Measurements from ENCODE around the gene CEP162. TPM values are rescaled to one million over a fixed set of nuclear protein-coding genes. Genes with fewer than 3 reads are reported as not detected.
"Not testable (repeated sequence)": the region's sequence is repeated elsewhere in the genome, so short reads cannot be mapped to it uniquely, and the experiment has no call there.

Gene CEP162
- total RNA-seq, 3 donors from 2014 or later: 3.0 to 4.3 (median 3.7) TPM

DNA sequence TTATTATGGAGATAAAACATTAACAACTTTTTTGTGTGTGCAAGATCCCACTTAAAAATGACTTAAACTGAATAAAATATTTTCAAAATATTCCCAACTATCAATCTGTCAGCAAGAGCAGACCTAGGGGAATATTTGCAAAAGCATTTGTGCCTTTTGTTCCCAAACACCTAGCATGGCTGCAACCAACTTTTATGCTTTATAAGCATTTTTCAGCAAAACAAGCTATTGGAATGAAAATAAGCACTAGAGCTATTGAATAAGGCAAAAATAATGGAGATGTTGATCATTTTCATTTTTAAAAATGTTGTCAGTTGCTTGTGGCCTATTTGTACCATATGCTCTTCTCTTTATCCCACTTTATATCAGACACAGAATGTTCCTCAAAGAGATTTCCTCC is 28.2 kb upstream of the CEP162 start:
- peaks cover 21% of the 10 kb centered on the region for H3K27me3 Mint-ChIP-seq (ENCODE audit: low read depth)
- no peaks in the 10 kb centered on the region for H3K4me1 Mint-ChIP-seq (ENCODE audit: low read depth)
- H3K36me3 Mint-ChIP-seq (ENCODE audit: insufficient read depth): no peaks in the 10 kb centered on the region
- DNase-seq: no peak
- H3K9me3 Mint-ChIP-seq: no peaks in the 10 kb centered on the region
- H3K4me3 Mint-ChIP-seq: no peak overlapping the region
- no peak for ATAC-seq

DNA sequence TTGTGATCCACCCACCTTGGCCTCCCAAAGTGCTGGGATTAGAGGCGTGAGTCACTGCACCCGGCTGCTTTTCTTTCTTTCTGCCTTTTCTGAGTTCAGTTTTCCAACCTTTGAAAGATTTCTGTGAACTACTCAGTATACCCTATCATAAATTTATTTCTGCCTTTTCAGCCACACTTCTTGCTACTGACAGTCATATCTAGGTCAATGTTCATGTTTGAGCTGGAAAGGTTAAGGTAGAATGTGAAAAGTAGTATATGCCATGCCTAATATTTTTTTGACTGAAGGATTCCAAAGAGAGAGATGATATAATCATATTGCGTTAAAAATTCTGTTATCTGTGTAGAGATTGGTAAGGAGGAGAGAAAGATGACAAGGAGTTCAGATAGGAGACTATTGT is 25.9 kb upstream of the CEP162 start:
- Mint-ChIP-seq H3K9me3 (no peaks in the 10 kb centered on the region), H3K36me3 (ENCODE audit: insufficient read depth) (no peaks in the 10 kb centered on the region), H3K4me3 (no peak overlapping the region), H3K4me1 (ENCODE audit: low read depth) (no peaks in the 10 kb centered on the region), H3K27me3 (ENCODE audit: low read depth) (peaks cover 21% of the 10 kb centered on the region)
- ATAC-seq: no peak
- DNase-seq: no peak

DNA sequence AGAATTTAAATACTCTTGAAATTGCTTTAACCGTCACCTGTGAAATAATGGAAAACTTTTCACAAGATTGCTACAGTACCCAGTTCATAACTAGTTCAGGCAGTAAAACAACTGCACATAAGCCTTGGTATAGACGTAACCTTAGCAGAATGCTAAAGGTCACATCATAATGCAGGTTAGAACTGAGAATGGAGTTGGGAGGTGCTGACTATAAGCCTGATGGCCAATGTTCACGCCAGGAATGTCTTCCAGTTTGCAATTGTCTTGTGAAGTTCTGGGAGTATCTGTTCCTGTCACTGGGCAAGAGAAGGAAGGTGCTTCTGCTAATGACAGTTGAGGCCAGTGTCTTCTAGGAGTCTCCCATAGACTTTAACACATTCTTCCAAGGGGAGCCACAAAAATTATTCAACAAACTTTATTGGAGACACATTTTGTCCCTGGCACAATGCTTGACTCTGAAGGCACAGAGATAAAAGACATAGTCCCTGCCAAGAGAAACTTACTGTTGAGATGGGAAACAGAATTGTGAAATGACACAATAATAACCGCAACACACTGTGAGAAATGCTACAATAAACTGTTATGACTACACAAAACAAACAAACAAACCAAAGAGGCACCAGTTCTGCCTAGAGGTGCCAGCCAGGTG is 24.6 kb upstream of the CEP162 start:
- Mint-ChIP-seq H3K4me3 (no peak overlapping the region), H3K4me1 (ENCODE audit: low read depth) (no peaks in the 10 kb centered on the region), H3K9me3 (no peaks in the 10 kb centered on the region), H3K27me3 (ENCODE audit: low read depth) (peaks cover 21% of the 10 kb centered on the region), H3K36me3 (ENCODE audit: insufficient read depth) (no peaks in the 10 kb centered on the region)
- DNase-seq (no peak), ATAC-seq (no peak)

DNA sequence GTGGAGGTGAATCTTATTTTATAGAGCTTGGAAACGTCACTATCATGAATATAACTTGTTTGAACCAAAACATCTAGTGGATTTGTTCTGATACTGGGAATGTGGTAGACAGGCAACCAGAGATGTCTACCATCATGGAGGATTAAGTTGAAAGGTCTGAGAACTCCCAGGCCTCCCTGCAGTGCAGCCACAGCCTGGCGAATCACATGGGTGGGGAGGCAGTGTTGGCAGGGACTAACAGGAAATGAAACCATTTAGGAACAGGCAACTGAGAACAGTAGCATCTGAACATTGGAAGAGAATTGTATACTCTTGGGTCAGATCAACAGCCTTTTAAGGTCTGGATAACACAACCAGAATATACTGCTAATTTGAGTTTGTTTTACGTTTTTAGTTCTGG is 22.3 kb upstream of the CEP162 start:
- no peak for DNase-seq
- no peak overlapping the region for H3K4me3 Mint-ChIP-seq

DNA sequence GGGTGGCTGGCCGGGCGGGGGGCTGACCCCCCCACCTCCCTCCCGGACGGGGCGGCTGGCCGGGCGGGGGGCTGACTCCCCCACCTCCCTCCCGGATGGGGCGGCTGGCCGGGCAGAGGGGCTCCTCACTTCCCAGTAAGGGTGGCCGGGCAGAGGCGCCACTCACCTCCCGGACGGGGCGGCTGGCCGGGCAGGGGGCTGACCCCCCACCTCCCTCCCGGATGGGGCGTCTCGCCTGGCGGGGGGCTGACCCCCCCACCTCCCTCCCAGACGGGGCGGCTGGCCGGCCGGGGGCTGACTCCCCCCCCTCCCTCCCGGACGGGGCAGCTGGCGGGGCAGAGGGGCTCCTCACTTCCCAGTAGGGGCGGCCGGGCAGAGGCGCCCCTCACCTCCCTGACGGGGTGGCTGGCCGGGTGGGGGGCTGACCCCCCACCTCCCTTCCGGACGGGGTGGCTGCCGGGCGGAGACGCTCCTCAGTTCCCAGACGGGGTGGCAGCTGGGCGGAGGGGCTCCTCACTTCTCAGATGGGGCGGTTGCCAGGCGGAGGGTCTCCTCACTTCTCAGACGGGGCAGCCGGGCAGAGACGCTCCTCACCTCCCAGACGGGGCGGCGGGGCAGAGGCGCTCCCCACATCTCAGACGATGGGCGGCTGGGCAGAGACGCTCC is 17.1 kb upstream of the CEP162 start:
- not testable (repeated sequence) for H3K27me3 Mint-ChIP-seq (ENCODE audit: low read depth); ATAC-seq; H3K4me3 Mint-ChIP-seq; DNase-seq; H3K36me3 Mint-ChIP-seq (ENCODE audit: insufficient read depth); H3K4me1 Mint-ChIP-seq (ENCODE audit: low read depth); H3K9me3 Mint-ChIP-seq

More for the DNA sequence above, 22.3 kb upstream of the CEP162 start:
- peaks cover 16% of the 10 kb centered on the region for H3K27me3 Mint-ChIP-seq (ENCODE audit: low read depth)
- no peak for ATAC-seq
- no peaks in the 10 kb centered on the region for H3K4me1 Mint-ChIP-seq (ENCODE audit: low read depth)
- no peaks in the 10 kb centered on the region for H3K9me3 Mint-ChIP-seq
- H3K36me3 Mint-ChIP-seq (ENCODE audit: insufficient read depth): no peaks in the 10 kb centered on the region

DNA sequence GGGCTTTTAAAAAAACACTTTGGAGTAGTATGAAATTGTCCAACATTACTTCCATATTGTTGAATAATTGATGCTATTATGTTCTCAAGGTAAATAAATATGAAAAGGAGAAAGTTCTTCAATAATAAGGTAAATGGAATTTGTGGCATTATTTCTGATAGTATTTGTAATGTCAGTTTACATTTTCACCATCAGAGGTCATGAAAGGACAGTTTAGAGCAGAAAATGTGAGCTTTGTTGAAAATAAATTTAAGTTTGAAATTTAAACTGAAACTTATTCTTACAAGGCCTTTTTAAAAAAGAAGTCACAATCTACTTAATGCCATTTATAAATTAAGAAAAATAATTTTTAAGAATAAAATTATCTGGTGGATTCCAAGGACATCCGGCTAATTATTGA is 15.8 kb upstream of the CEP162 start:
- Mint-ChIP-seq H3K36me3 (ENCODE audit: insufficient read depth) (no peaks in the 10 kb centered on the region), H3K4me1 (ENCODE audit: low read depth) (no peaks in the 10 kb centered on the region)
- no peak for ATAC-seq

DNA sequence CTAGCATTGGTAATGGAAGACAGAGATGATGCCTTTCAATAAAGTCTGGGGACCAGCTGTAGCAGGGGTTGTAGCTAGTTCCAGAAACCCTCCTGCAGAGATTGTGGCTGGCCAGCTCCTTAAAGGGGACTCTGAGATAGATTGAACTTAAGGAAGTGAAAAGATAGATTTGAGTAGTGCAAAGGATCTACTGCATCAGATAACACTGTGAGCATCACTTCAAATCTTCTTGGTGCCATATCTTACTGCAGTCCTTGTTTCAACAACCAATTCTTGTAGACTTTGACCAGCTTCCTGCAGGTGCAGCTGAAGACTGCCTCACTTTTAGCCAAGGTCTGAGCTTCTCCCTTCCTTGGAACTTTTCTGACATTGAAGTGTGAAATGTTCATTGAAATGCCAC is 14.8 kb upstream of the CEP162 start:
- ATAC-seq (no peak), DNase-seq (no peak)
- no peaks in the 10 kb centered on the region for H3K9me3 Mint-ChIP-seq
- no peaks in the 10 kb centered on the region for H3K4me1 Mint-ChIP-seq (ENCODE audit: low read depth)
- H3K4me3 Mint-ChIP-seq: no peak overlapping the region
- no peaks in the 10 kb centered on the region for H3K36me3 Mint-ChIP-seq (ENCODE audit: insufficient read depth)
- H3K27me3 Mint-ChIP-seq (ENCODE audit: low read depth): peaks cover 3% of the 10 kb centered on the region

More for the DNA sequence above, 15.8 kb upstream of the CEP162 start:
- H3K9me3 Mint-ChIP-seq: no peaks in the 10 kb centered on the region
- DNase-seq: no peak
- no peak overlapping the region for H3K4me3 Mint-ChIP-seq
- peaks cover 3% of the 10 kb centered on the region for H3K27me3 Mint-ChIP-seq (ENCODE audit: low read depth)

DNA sequence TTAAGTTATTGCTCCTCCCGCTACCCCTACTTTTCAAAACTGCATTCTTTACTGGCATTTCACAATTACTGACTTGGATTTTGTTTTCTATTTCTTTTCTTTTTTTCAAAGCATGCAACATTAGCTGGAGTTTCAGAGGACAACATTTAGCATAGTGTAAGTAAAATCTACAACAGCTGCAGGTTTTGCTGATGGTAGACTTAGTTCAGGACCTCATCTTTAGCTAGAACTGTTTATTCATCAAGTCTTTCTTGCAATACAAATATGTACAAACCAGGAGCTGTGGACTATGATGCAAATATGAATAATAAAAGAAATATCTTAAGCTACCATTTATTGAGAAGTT is 728 bp upstream of the CEP162 start:
- DNase-seq (no peak), ATAC-seq (no peak)
- peaks cover 2% of the 10 kb centered on the region for H3K36me3 Mint-ChIP-seq (ENCODE audit: insufficient read depth)
- H3K9me3 Mint-ChIP-seq: no peaks in the 10 kb centered on the region
- peaks cover 14% of the 10 kb centered on the region for H3K27me3 Mint-ChIP-seq (ENCODE audit: low read depth)
- peak overlapping the region; percentile 99 for H3K4me3 Mint-ChIP-seq
- peaks cover 22% of the 10 kb centered on the region for H3K4me1 Mint-ChIP-seq (ENCODE audit: low read depth)

DNA sequence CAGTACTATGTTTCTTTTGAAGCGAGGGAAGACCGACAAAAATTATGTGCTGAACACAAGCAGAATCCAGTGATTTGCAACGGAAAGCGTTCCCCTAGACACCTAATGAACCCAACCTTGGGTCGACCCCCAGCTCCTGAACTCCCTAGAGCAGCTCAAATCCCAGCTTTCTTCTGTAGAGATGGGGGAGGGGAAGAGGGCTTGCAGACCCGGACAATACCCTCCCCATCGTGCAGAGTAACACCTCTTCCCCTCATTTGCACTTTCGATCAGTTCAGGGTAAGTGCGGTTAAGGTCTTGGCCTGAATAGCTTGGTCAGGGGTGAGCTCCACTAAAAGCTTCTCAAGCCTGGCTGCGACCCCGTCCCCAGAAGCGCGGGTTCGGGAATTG is 404 bp downstream of the CEP162 start:
- H3K36me3 Mint-ChIP-seq (ENCODE audit: insufficient read depth): peaks cover 2% of the 10 kb centered on the region
- H3K9me3 Mint-ChIP-seq: no peaks in the 10 kb centered on the region
- peak; percentile 12 to 20 for ATAC-seq
- H3K4me3 Mint-ChIP-seq: peak overlapping the region; percentile 99
- peaks cover 22% of the 10 kb centered on the region for H3K4me1 Mint-ChIP-seq (ENCODE audit: low read depth)
- no peak for DNase-seq
- H3K27me3 Mint-ChIP-seq (ENCODE audit: low read depth): peaks cover 6% of the 10 kb centered on the region

DNA sequence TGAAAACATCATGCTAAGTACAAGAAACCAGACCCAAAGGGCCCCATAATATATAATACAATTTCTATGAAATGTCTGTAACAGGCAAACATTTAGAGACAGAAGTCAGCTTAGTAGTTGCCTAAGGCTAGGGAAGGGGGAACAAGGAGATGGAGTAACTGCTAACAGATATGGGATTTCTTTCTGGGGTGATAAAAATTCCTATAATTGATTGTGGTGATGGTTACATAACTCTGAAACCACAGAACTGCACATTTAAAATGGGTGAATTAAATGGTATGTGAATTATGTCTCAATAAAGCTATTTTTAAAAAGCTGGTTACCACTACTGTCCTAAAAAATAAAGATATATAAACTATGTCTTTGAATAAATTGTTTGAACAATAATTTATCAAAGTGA is 3.2 kb downstream of the CEP162 start:
- Mint-ChIP-seq H3K9me3 (no peaks in the 10 kb centered on the region), H3K36me3 (ENCODE audit: insufficient read depth) (peaks cover 2% of the 10 kb centered on the region), H3K4me3 (no peak overlapping the region), H3K27me3 (ENCODE audit: low read depth) (no peaks in the 10 kb centered on the region), H3K4me1 (ENCODE audit: low read depth) (peaks cover 22% of the 10 kb centered on the region)
- no peak for DNase-seq
- no peak for ATAC-seq

DNA sequence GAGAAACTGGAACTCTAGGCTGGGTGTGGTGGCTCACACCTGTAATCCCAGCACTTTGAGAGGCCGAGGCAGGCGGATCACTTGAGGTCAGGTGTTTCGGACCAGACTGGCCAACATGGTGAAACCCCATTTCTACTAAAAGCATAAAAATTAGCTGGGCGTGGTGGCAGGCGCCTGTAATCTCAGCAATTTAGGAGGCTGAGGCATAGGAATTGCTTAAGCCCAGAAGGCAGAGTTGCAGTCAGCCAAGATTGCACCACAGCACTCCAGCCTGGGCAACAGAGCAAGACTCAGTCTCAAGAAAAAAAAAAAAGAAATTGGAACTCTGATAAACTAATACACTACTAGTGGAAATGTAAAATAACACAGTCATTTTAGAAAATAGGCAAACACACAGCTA is 3.8 kb downstream of the CEP162 start:
- not testable (repeated sequence) for H3K36me3 Mint-ChIP-seq (ENCODE audit: insufficient read depth); H3K4me3 Mint-ChIP-seq; DNase-seq; H3K9me3 Mint-ChIP-seq; H3K27me3 Mint-ChIP-seq (ENCODE audit: low read depth); ATAC-seq
- peaks cover 20% of the 10 kb centered on the region for H3K4me1 Mint-ChIP-seq (ENCODE audit: low read depth)

DNA sequence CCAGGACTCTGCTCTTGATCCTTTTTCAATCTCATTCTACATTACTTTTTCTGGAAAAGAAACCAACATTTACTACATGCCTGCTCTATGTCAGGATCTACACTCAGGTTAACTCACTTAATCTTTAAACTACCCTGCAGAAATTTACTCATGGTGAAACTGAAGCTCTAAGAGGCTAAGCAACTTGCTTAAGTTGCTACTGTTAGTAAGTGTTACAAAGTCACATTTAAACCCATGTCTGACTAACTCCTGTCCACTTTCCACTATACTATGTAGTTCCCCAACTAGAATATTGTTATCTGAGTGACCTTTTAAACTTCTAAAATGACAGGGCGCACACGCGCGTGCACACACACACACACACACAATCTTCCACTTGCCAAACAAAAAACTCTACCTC is 5.0 kb downstream of the CEP162 start:
- Mint-ChIP-seq H3K4me1 (ENCODE audit: low read depth) (peaks cover 15% of the 10 kb centered on the region), H3K27me3 (ENCODE audit: low read depth) (no peaks in the 10 kb centered on the region), H3K9me3 (no peaks in the 10 kb centered on the region), H3K36me3 (ENCODE audit: insufficient read depth) (peaks cover 2% of the 10 kb centered on the region), H3K4me3 (no peak overlapping the region)
- no peak for DNase-seq
- no peak for ATAC-seq

DNA sequence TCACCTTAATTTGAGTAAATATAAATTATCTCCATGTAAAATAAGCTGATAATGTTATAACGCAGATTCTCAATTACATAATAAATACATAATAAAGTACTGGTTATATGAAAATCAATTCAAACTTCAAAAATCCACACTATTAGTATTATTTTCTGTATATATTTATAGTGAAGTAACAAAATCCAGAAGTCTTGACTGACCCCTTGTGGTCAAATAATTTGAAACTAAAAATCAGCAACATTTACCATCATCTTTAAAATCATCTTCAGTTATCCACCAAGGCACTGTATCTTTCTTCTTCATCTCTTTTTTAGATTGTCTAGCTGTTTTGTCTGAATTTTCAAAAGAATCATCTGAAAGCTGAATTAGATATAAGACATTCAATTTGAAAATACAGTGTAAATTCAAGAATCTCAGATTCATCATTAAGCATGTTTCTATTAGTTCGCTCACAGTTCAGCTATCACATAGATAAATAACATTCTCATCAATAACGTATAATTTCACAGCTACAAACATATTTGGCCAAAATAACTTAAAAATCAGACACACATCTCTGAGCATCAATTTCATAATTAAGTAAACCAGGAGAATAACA is 6.5 kb downstream of the CEP162 start:
- Mint-ChIP-seq H3K36me3 (ENCODE audit: insufficient read depth) (peaks cover 5% of the 10 kb centered on the region), H3K9me3 (no peaks in the 10 kb centered on the region), H3K4me3 (no peak overlapping the region), H3K4me1 (ENCODE audit: low read depth) (peaks cover 5% of the 10 kb centered on the region), H3K27me3 (ENCODE audit: low read depth) (no peaks in the 10 kb centered on the region)
- no peak for DNase-seq
- no peak for ATAC-seq

DNA sequence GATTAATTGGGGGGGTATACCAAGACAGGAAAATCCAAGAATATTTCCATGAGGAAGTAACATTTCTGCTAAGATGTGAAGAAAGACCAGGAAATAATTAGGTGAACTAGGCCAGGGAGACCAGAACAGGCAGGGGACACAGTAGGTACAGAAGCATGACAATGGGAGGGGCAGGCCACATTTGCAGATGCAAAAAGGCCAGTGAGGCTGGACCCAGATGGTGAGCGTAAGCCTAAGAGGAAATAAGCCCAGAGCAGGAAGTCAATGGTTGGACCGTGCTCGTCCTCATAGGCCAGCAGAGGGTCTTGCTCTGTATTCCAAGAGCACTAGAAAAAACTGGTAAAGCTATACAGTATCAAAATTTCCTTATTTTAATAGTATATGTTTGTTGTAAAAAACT is 9.4 kb downstream of the CEP162 start:
- Mint-ChIP-seq H3K4me3 (no peak overlapping the region), H3K27me3 (ENCODE audit: low read depth) (no peaks in the 10 kb centered on the region), H3K36me3 (ENCODE audit: insufficient read depth) (peaks cover 6% of the 10 kb centered on the region), H3K4me1 (ENCODE audit: low read depth) (no peaks in the 10 kb centered on the region), H3K9me3 (no peaks in the 10 kb centered on the region)
- no peak for DNase-seq
- no peak for ATAC-seq

DNA sequence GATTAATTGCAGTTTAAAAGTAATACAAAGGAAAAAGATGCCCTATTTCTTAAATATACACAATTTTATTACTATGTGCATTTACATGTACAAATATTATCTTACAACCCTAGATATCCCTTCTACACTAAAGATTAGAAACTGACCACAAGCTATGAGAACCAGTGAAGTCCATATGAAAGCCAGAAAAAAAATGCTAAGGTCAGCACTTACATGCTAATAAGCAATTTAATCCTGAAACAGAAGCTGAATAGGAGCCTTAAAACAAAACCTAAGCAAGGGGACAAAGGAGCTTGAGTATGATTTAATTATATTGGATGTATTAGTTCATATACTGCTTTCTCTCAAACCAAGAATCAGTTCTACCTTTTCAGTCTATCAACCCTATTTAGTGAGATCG is 14.2 kb downstream of the CEP162 start:
- DNase-seq (no peak), ATAC-seq (no peak)
- Mint-ChIP-seq H3K4me1 (ENCODE audit: low read depth) (no peaks in the 10 kb centered on the region), H3K36me3 (ENCODE audit: insufficient read depth) (peaks cover 14% of the 10 kb centered on the region), H3K27me3 (ENCODE audit: low read depth) (no peaks in the 10 kb centered on the region), H3K4me3 (no peak overlapping the region), H3K9me3 (no peaks in the 10 kb centered on the region)

Measured in activated T-cell treated with anti-CD3 and anti-CD28 coated beads, Interleukin-2, amount 50 U/mL, for 4 hours (primary cell).